Erythroblast (primary cell): ENCODE results near the gene NRG3.

Experiments
- GATA1 ChIP-seq: IDR thresholded peaks from 2 replicates; pipeline ENCODE4 v1.6.1; 2011; ENCODE audit warnings: low read depth, mild to moderate bottlenecking, control low read depth, low read length, moderate library complexity
- POLR2A ChIP-seq: IDR thresholded peaks from 2 replicates; pipeline ENCODE4 v1.6.1; 2011; ENCODE audit warnings: mild to moderate bottlenecking, low read length

DNA sequence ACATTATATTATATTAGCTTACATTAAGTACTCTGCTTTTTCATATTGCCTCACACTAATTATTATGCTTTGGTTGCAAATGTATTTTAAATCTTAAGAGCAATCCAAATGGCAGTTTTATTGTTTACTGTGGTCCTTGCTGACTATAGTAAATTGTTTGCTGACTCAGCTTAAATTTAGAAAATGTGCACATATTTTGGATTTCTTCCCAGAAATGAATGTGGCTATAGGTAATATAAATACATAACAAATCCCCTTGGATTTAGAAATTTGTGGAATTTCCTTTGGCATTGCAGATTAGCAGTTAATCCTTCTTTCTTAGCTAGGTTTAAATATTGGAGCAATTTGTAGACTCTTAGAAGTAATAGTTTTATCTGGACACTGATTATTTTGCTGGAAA is 565.8 kb downstream of the NRG3 start:
- TF ChIP-seq POLR2A (no peak), GATA1 (no peak)
